Suprapubic skin (tissue), 4 donors: ENCODE data around the gene PLXND1. TPM values are rescaled to one million over a fixed set of nuclear protein-coding genes. Genes with fewer than 3 reads are reported as not detected.

Experiments used
- DNase-seq, 2 donors: peaks; one replicate each; pipeline ENCODE4 v3.0.0-alpha.2; 2019; ENCODE audit warnings: low spot score in 2 of 2
- H3K27ac ChIP-seq: fragments of 200-600 bp; sonication (generic); one replicate; pipeline ENCODE4 v1.5.1; 2019
- H3K27me3 ChIP-seq: fragments of 200-600 bp; sonication (generic); one replicate; pipeline ENCODE4 v1.5.1; 2019
- H3K36me3 ChIP-seq: fragments of 200-600 bp; sonication (generic); one replicate; pipeline ENCODE4 v1.5.1; 2019
- H3K4me1 ChIP-seq: fragments of 200-600 bp; sonication (generic); one replicate; pipeline ENCODE4 v1.5.1; 2019
- H3K4me3 ChIP-seq: fragments of 200-600 bp; sonication (generic); one replicate; pipeline ENCODE4 v1.5.1; 2019; ENCODE audit warnings: mild to moderate bottlenecking
- H3K9me3 ChIP-seq: fragments of 200-600 bp; sonication (generic); one replicate; pipeline ENCODE4 v1.5.1; 2019
- EP300 ChIP-seq: sonication (generic); formaldehyde crosslinking; IDR thresholded peaks from one replicate; pipeline ENCODE4 v1.6.1; 2017; ENCODE audit warnings: antibody characterized with exemption
- POLR2A ChIP-seq, 2 donors: fragments of 450-650 bp; IDR thresholded peaks; one replicate each; pipeline ENCODE4 v1.6.1; 2017; ENCODE audit warnings: antibody characterized with exemption in 2 of 2, mild to moderate bottlenecking in 2 of 2, moderate library complexity in 2 of 2
- POLR2AphosphoS5 ChIP-seq, 3 donors: sonication (generic); formaldehyde crosslinking; IDR thresholded peaks; one replicate each; pipeline ENCODE4 v1.6.1; 2017; ENCODE audit warnings: antibody characterized with exemption in 3 of 3
- WGBS: methylation state at CpG from one replicate; pipeline ENCODE4 v1.1.5; 2018; 5-methylcytosine and 5-hydroxymethylcytosine counted together
- total RNA-seq, 4 donors: library from RNA; depleted of rRNA; stranded (reverse); fragments of >200 nt; gene quantifications; one replicate each; pipeline ENCODE4 v1.1.0, GENCODE V29; 2016
- TF ChIP-seq, protein P1 (sequence below), 2 donors: fragments of 200-600 bp in 1 of 2; fragments of 450-650 bp in 1 of 2; sonication (generic) in 1 of 2; IDR thresholded peaks; one replicate each; pipeline ENCODE4 v1.5.1; 2016 to 2019; ENCODE audit warnings: antibody characterized with exemption in 2 of 2, mild to moderate bottlenecking in 1 of 2, moderate library complexity in 1 of 2

The PLXND1 gene
- total RNA-seq, 4 donors from 2014 or later: 19.0 to 51.0 (median 30.8) TPM

DNA sequence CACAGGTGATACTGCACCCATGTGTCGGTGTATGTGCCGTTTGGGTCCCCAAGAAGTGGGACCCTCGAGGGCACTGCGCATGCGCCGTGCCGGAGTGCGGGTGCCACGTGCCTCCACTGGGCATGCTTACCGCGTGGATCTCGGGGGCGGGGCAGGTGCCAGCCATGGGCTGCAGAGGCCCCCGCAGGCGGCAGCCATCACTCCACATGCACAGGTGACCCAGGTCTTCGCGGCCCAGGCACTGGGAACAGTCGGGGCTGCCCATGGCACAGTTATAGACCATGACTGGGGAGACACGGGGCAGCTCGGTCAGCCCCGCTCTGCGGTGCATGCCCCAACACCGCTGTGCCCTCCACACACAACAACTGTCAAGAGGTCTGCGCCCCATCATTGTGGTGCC is 32.3 kb downstream of the PLXND1 start:
- H3K36me3 ChIP-seq: peaks cover 70% of the 10 kb centered on the region
- TF ChIP-seq EP300 (no peak), POLR2A (IDR thresholded peaks at IDR 0.05) (no peak), POLR2AphosphoS5 (IDR thresholded peaks at IDR 0.05) (no peak)
- TF ChIP-seq, protein P1, sequence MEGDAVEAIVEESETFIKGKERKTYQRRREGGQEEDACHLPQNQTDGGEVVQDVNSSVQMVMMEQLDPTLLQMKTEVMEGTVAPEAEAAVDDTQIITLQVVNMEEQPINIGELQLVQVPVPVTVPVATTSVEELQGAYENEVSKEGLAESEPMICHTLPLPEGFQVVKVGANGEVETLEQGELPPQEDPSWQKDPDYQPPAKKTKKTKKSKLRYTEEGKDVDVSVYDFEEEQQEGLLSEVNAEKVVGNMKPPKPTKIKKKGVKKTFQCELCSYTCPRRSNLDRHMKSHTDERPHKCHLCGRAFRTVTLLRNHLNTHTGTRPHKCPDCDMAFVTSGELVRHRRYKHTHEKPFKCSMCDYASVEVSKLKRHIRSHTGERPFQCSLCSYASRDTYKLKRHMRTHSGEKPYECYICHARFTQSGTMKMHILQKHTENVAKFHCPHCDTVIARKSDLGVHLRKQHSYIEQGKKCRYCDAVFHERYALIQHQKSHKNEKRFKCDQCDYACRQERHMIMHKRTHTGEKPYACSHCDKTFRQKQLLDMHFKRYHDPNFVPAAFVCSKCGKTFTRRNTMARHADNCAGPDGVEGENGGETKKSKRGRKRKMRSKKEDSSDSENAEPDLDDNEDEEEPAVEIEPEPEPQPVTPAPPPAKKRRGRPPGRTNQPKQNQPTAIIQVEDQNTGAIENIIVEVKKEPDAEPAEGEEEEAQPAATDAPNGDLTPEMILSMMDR (IDR thresholded peaks at IDR 0.05): no peak
- H3K27ac ChIP-seq: no peak overlapping the region
- 92% methylated on average over 7 of the region's 24 CpGs for WGBS
- H3K27me3 ChIP-seq: no peaks in the 10 kb centered on the region
- H3K4me3 ChIP-seq: no peak overlapping the region
- no peaks in the 10 kb centered on the region for H3K9me3 ChIP-seq
- DNase-seq: no peak
- H3K4me1 ChIP-seq: peaks cover 34% of the 10 kb centered on the region

DNA sequence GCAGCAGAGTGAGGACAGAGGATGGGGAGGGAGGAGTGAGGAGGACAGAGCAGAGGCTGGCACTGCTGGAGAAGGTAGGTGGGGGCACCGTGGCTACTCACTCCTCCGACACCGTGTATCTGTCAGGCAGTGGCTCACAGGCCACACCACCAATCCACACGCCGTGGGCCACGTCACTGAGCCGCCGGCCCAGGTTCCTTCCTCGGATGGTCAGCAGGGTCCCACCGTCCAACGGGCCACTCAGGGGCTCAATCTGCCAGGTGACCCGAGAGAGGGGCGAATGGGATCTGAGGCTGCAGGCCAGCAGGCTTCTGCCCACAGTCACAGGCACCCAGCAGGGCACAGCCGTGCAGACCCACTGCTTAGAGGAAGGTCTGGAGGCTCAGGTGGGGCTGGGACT is 33.0 kb downstream of the PLXND1 start:
- H3K36me3 ChIP-seq: peaks cover 76% of the 10 kb centered on the region
- no peak for TF ChIP-seq POLR2AphosphoS5 (IDR thresholded peaks at IDR 0.05)
- no peak for DNase-seq
- no peaks in the 10 kb centered on the region for H3K9me3 ChIP-seq
- peaks cover 30% of the 10 kb centered on the region for H3K4me1 ChIP-seq
- WGBS: 90% methylated on average over 2 of the region's 14 CpGs
- no peaks in the 10 kb centered on the region for H3K27me3 ChIP-seq
- no peak overlapping the region for H3K4me3 ChIP-seq
- H3K27ac ChIP-seq: no peak overlapping the region

DNA sequence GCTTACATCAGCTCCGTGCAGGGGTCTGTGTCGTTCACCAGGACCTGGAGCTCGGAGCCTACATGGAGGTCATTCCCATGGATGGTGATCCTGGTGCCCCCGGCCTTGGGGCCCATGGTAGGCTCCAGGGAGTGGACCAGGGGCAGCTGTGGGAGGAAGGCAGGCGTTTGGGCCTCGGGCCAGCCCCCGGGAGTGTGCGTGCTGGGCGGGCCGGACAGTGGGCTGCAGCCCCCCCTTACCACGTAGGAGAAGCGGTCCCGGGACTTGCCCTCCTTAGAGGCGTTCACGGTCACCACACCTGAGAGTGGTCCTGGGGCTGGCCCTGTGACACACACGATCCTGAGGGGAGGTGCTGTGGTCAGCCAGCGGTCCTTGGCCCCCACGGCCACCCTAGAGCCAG is 33.9 kb downstream of the PLXND1 start:
- H3K36me3 ChIP-seq: peaks cover 74% of the 10 kb centered on the region
- WGBS: no CpG with 5 or more reads among the region's 18 CpGs
- H3K27me3 ChIP-seq: no peaks in the 10 kb centered on the region
- H3K4me1 ChIP-seq: peaks cover 24% of the 10 kb centered on the region
- no peak overlapping the region for H3K4me3 ChIP-seq
- no peak for DNase-seq
- H3K9me3 ChIP-seq: no peaks in the 10 kb centered on the region
- TF ChIP-seq POLR2AphosphoS5 (IDR thresholded peaks at IDR 0.05): no peak
- no peak for TF ChIP-seq EP300
- TF ChIP-seq POLR2A (IDR thresholded peaks at IDR 0.05): no peak
- TF ChIP-seq, protein P1 (IDR thresholded peaks at IDR 0.05): no peak
- no peak overlapping the region for H3K27ac ChIP-seq

DNA sequence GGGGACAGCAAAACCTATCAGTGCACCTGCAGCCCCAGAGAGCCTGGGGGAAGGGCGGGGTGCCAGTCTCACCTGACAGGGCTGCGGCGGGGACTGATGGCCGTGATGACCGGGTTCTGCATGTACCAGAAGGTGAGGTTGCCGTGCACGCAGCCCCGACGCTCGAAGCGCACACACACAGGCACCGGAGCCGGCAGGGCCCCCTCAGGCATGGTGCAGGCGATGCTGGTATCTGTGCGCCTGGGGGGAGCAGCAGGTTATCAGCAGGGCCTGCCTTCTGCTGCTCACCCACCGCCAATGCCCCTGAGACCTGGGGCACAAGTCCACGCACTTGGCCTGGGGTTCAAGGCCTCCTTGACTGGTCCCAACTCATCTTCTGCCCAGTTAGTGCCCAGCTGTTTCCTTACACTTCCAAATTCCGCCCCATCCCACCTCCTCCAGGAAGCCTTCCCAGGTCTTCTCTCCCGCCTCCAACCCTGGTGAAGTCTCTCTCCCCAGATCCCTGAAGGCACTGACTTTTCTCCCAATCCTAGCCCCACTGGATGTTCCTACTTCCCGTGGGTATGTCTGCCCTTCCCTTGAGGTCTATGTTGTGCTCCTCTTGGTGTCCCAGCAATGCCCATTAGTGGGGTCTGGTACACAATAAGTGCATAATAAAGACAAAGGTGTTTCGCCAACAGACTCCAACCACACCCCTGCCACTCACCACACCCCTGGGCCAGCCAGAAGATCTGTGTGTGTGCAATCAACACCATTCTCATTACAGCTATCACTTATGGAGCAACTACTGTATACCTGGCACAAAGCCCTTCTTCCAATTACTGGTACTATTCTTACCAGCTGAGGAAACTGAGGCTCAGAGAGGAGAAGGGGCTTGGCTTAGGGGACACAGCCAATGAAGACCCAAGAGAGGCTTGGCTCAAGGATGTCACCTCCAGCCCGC is 34.6 kb downstream of the PLXND1 start:
- Histone ChIP-seq H3K27ac (no peak overlapping the region), H3K4me1 (peaks cover 24% of the 10 kb centered on the region), H3K27me3 (no peaks in the 10 kb centered on the region), H3K36me3 (peaks cover 75% of the 10 kb centered on the region), H3K9me3 (no peaks in the 10 kb centered on the region), H3K4me3 (no peak overlapping the region)
- WGBS: 90% methylated on average over 10 of the region's 22 CpGs
- TF ChIP-seq POLR2A (IDR thresholded peaks at IDR 0.05): no peak
- TF ChIP-seq EP300: no peak
- TF ChIP-seq POLR2AphosphoS5 (IDR thresholded peaks at IDR 0.05): no peak
- TF ChIP-seq, protein P1 (IDR thresholded peaks at IDR 0.05): no peak
- DNase-seq: no peak

DNA sequence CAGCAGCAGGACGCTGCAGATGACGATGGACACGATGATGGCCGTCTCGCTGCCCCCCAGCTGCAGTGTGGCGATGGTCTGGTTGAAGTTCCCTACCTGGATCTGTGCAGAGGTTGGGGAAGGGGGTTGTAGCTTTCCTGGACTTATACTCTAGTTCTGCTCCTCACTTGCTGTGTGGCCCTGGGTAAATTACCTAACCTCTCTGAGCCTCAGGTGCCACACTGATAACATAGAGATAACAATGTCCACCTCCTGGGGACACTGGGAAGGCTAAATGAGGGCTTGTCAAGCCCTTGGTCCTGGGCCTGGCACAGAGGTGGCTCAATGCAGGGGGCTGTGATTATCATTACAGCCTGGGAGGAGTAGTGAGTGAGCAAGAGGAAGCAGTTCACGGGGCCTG is 36.6 kb downstream of the PLXND1 start:
- Histone ChIP-seq H3K4me1 (peaks cover 17% of the 10 kb centered on the region), H3K4me3 (no peak overlapping the region), H3K27ac (no peak overlapping the region), H3K36me3 (peaks cover 86% of the 10 kb centered on the region), H3K27me3 (no peaks in the 10 kb centered on the region), H3K9me3 (no peaks in the 10 kb centered on the region)
- 86% methylated on average over 4 of the region's 7 CpGs for WGBS
- TF ChIP-seq, protein P1 (IDR thresholded peaks at IDR 0.05): no peak
- TF ChIP-seq POLR2AphosphoS5 (IDR thresholded peaks at IDR 0.05) (no peak), EP300 (no peak), POLR2A (IDR thresholded peaks at IDR 0.05) (no peak)
- DNase-seq: no peak
